Gastrocnemius medialis (tissue), 4 donors: Measurements from ENCODE around the gene LAPTM4A. TPM values are rescaled to one million over a fixed set of nuclear protein-coding genes. Genes with fewer than 3 reads are reported as not detected.

Source experiments
- ATAC-seq, 2 donors: fragments of 150-250 bp; one replicate each; pipeline ENCODE4 v1.9.1; 2016
- DNase-seq, 2 donors: peaks; one replicate each; pipeline ENCODE4 v3.0.0-alpha.2; 2019
- H3K27ac ChIP-seq, 4 donors: fragments of 200-600 bp; sonication (generic); 1 replicate in 1 of 4; 2 replicates in 3 of 4; pipeline ENCODE4 v1.5.1; 2016 to 2018; ENCODE audit warnings: mild to moderate bottlenecking in 2 of 4, moderate library complexity in 1 of 4
- H3K27me3 ChIP-seq, 3 donors: fragments of 200-600 bp; sonication (generic) in 2 of 3; 1 replicate in 1 of 3; 2 replicates in 2 of 3; pipeline versions ENCODE4 v1.5.1 to v1.6.0; 2016 to 2019; ENCODE audit warnings: mild to moderate bottlenecking in 1 of 3, moderate library complexity in 1 of 3
- H3K36me3 ChIP-seq, 2 donors: fragments of 200-600 bp; sonication (generic) in 1 of 2; one replicate each; pipeline ENCODE4 v1.5.1; 2017 to 2018
- H3K4me1 ChIP-seq, 2 donors: fragments of 200-600 bp; sonication (generic) in 1 of 2; one replicate each; pipeline ENCODE4 v1.5.1; 2016 to 2017; ENCODE audit warnings: mild to moderate bottlenecking in 2 of 2
- H3K4me3 ChIP-seq, 4 donors: fragments of 200-600 bp; sonication (generic) in 3 of 4; 1 replicate in 1 of 4; 2 replicates in 3 of 4; pipeline ENCODE4 v1.5.1; 2016 to 2019; ENCODE audit warnings: mild to moderate bottlenecking in 2 of 4
- H3K9me3 ChIP-seq, 3 donors: fragments of 200-600 bp; sonication (generic) in 2 of 3; 1 replicate in 1 of 3; 2 replicates in 2 of 3; pipeline ENCODE4 v1.5.1; 2016 to 2019
- CTCF ChIP-seq, 5 experiments: fragments of 450-650 bp in 3 of 5; fragments of 200-600 bp in 2 of 5; sonication (generic) in 2 of 5; IDR thresholded peaks in 4 of 5; conservative IDR thresholded peaks in 1 of 5; 1 replicate in 4 of 5; 2 replicates in 1 of 5; pipeline ENCODE4 v1.5.1; 2016 to 2019; ENCODE audit warnings: antibody characterized with exemption in 5 of 5, mild to moderate bottlenecking in 3 of 5, moderate library complexity in 3 of 5
- POLR2A ChIP-seq, 2 donors: fragments of 450-650 bp; IDR thresholded peaks; one replicate each; pipeline ENCODE4 v1.6.1; 2017; ENCODE audit warnings: antibody characterized with exemption in 2 of 2, mild to moderate bottlenecking in 2 of 2, moderate library complexity in 2 of 2
- in situ Hi-C, 4 donors: fragments of 200-750 bp; cut with MboI; loops; one replicate each; pipeline versions ENCODE4 v1.15.0 to v1.8.0; 2017; ENCODE audit warnings: low sequenced_read_pairs in 4 of 4
- intact Hi-C: fragments of 100-400 bp; cut with DNase I; formaldehyde crosslinking; loops from one replicate; pipeline ENCODE4 v1.15.1; 2023; ENCODE audit warnings: low total_unique reads
- total RNA-seq, 4 donors: library from RNA; depleted of rRNA; stranded (reverse); fragments of >200 nt; gene quantifications; one replicate each; pipeline versions ENCODE4 v1.1.0 to v1.2.3, GENCODE V29; 2016

LAPTM4A gene
- total RNA-seq, 4 donors from 2014 or later: 53.8 to 62.3 (median 57.4) TPM

DNA sequence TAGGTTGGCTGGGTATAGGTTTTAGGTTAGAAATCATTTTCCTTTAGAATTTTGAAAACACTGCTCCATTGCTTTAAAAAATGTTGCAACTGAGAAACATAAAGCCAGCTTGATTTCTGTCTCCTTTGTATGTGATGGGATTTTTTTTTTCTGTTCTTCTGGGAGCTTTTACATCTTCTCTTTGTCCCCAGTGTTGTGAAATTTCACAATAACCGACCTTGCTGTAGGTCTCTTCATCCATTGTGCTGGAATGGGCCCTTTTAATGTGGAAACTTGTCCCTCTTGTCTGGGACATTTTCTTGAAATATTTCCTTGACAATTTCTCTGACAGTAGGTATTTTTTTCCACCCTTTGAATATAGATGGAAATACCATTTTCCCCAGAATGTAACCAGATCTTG, 44.0 kb upstream of the LAPTM4A start:
- H3K36me3 ChIP-seq: no peaks in the 10 kb centered on the region
- no peak overlapping the region for H3K4me3 ChIP-seq
- DNase-seq (no peak), ATAC-seq (no peak)
- H3K27me3 ChIP-seq: no peaks in the 10 kb centered on the region
- intact Hi-C loops (no loop called here), in situ Hi-C loops (no loop called here)
- H3K4me1 ChIP-seq: peaks cover 25 to 38% of the 10 kb centered on the region in 2 donors
- H3K27ac ChIP-seq: no peak overlapping the region
- TF ChIP-seq CTCF (IDR thresholded peaks at IDR 0.05 in 4 of 5, conservative IDR thresholded peaks at IDR 0.05 in 1 of 5) (no peak), POLR2A (IDR thresholded peaks at IDR 0.05) (no peak)
- no peaks in the 10 kb centered on the region for H3K9me3 ChIP-seq

DNA sequence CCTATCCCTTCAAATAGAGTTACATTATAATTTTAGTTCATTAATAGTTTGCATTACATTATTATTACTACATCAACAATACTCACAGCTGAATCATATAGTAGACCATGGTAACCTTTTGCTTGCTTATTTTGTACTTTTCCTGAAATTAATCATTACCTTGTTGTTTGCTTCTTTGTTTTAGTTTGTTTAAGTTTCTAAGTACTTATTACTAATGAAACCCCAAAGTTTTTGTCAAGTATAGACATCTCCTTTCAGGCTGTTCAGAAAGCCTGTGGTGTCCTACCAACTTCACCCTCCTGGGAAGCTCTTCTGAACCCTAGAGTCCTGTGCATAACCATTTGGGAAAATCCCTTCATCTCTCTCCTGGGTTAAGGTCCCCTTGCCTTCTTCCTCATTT, 43.5 kb upstream of the LAPTM4A start:
- Histone ChIP-seq H3K9me3 (no peaks in the 10 kb centered on the region), H3K27ac (no peak overlapping the region), H3K4me3 (no peak overlapping the region), H3K36me3 (no peaks in the 10 kb centered on the region), H3K4me1 (peaks cover 25 to 39% of the 10 kb centered on the region in 2 donors), H3K27me3 (no peaks in the 10 kb centered on the region)
- no peak for TF ChIP-seq POLR2A (IDR thresholded peaks at IDR 0.05)
- no peak for TF ChIP-seq CTCF (IDR thresholded peaks at IDR 0.05 in 4 of 5, conservative IDR thresholded peaks at IDR 0.05 in 1 of 5)
- DNase-seq: no peak
- no peak for ATAC-seq
- in situ Hi-C loops (loop anchor here (5.0 kb wide), 2 partner anchors 73 to 78 kb away; no protein-coding TSS in a partner anchor), intact Hi-C loops (no loop called here)

DNA sequence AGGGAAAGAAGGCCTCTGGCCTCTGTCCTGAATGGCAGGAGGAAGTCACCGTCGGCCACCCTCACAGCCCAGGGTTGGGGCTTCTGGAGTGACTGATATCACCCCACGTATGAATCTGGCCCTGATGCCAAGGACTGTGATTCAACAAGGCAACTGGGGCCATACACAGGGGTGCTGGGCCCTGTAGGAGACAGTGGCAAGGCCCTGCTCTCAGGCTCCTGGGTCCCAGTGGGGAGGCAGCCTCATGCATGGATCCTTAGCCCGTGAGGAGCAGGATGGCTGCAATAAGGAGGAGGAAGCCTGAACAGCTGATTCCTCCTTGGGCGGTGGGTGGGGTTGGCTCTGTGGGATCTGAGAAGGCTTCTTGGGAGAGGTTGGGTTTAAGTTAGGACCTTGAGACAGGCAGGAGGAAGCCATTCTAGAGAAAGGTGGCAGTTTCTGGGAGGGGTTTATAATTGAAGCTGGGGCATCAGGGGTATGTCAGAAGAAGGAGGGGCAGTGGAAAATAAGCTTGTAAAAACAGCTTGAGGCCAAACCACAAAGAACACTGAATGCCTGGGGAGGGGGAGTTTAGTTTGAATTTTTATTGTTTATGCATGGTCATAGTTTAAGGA, 42.8 kb upstream of the LAPTM4A start:
- DNase-seq (no peak), ATAC-seq (no peak)
- H3K36me3 ChIP-seq: no peaks in the 10 kb centered on the region
- no peaks in the 10 kb centered on the region for H3K27me3 ChIP-seq
- in situ Hi-C loops: loop anchor here (5.0 kb wide), 2 partner anchors 72 to 77 kb away; no protein-coding TSS in a partner anchor
- H3K4me3 ChIP-seq: no peak overlapping the region
- peaks cover 25 to 39% of the 10 kb centered on the region in 2 donors for H3K4me1 ChIP-seq
- H3K9me3 ChIP-seq: no peaks in the 10 kb centered on the region
- TF ChIP-seq POLR2A (IDR thresholded peaks at IDR 0.05) (no peak), CTCF (IDR thresholded peaks at IDR 0.05 in 4 of 5, conservative IDR thresholded peaks at IDR 0.05 in 1 of 5) (no peak)
- peak overlapping the region in 3 of 4 donors; percentile 14 to 59 (median 55) for H3K27ac ChIP-seq
- intact Hi-C loops: no loop called here

DNA sequence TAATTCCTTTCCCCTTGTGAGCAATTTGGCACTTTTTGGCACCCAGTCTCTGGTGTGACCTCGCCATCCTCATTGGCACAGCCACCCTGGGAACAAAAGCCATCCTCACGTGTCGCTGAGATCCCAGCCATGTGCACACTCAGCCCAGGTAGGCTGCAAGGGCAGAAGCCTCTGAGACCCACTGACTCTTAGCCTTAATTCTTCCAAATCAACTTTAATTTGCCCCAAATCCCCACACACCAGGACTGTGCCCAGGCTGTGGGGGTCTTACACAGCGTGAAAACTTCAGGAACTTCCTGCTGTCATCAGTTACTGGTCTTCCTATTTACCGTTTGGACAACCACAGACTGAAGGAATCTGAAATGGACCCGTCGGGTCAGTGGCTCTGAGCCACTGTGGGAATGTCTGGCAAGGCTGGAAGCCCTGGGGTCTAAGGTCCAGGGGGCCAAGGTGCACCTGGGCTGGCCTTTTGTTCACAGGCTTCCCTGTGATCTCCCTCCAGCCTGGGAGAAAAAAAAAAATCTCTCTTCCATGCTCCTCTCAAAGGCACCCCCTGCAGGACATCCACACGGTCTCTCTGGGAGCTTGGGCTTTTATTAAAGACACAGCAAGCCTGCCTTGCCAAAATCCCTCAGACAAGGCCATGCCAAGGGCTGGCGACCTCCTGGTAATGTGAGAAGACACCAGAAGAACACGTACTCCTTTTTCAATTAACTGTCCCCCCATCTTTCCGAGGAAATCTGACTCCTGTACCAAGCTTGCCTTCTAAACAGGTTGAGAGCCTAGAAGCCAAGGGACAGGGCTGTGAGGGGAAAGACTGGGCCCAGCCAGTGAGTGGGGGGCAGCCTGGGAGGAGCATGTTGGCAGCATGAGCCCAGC, 42.1 kb upstream of the LAPTM4A start:
- TF ChIP-seq POLR2A (IDR thresholded peaks at IDR 0.05) (no peak), CTCF (IDR thresholded peaks at IDR 0.05 in 4 of 5, conservative IDR thresholded peaks at IDR 0.05 in 1 of 5) (peak in 3 of 5 experiments; percentile 14 to 45 (median 42))
- peak overlapping the region in 3 of 4 donors; percentile 14 to 59 (median 55) for H3K27ac ChIP-seq
- H3K27me3 ChIP-seq: no peaks in the 10 kb centered on the region
- in situ Hi-C loops (loop anchor here (5.0 kb wide), 2 partner anchors 71 to 76 kb away; no protein-coding TSS in a partner anchor), intact Hi-C loops (no loop called here)
- no peak overlapping the region for H3K4me3 ChIP-seq
- peak; percentile 37 to 66 for ATAC-seq
- peak; percentile 26 to 64 for DNase-seq
- no peaks in the 10 kb centered on the region for H3K9me3 ChIP-seq
- peaks cover 25 to 39% of the 10 kb centered on the region in 2 donors for H3K4me1 ChIP-seq
- H3K36me3 ChIP-seq: no peaks in the 10 kb centered on the region
